SK-MEL-5 (cell line): ENCODE results near the gene CACNA2D3. TPM values are rescaled to one million over a fixed set of nuclear protein-coding genes. Genes with fewer than 3 reads are reported as not detected.

Experiments
- DNase-seq: peaks from one replicate; pipeline ENCODE4 v3.0.0-alpha.2; 2016; ENCODE audit warnings: low read depth, low spot score
- in situ Hi-C: cut with HindIII; loops from 2 replicates; pipeline ENCODE4 v1.10.0; 2016; ENCODE audit warnings: low sequenced_read_pairs, high pct_unique_total_duplicates, low pct_unique_long_range_greater_than_20kb
- total RNA-seq: library from RNA; depleted of rRNA; stranded (reverse); fragments of >200 nt; shearing (Covaris generic); gene quantifications from 2 replicates; pipeline ENCODE4 v1.2.3, GENCODE V29; 2014

Gene CACNA2D3
- total RNA-seq, 1 experiment from 2014 or later, result not detected

GRCh38 chr3:54573858-54574257 is 451.5 kb downstream of the CACNA2D3 start:
- no peak for DNase-seq

GRCh38 chr3:54574906-54575617 is 452.7 kb downstream of the CACNA2D3 start:
- in situ Hi-C loops, result no loop called here
- no peak for DNase-seq

More at GRCh38 chr3:54573858-54574257, 451.5 kb downstream of the CACNA2D3 start:
- in situ Hi-C loops, result no loop called here

GRCh38 chr3:54575618-54575960 is 453.2 kb downstream of the CACNA2D3 start:
- in situ Hi-C loops, result no loop called here

GRCh38 chr3:54577313-54577712 is 455.0 kb downstream of the CACNA2D3 start:
- no peak for DNase-seq
- in situ Hi-C loops, result no loop called here

More at GRCh38 chr3:54575618-54575960, 453.2 kb downstream of the CACNA2D3 start:
- DNase-seq, result no peak

- in situ Hi-C loops, result no loop called here
- no peak for DNase-seq
Measured at GRCh38 chr3:54578417-54578816, 456.1 kb downstream of the CACNA2D3 start.

- in situ Hi-C loops, result no loop called here
- no peak for DNase-seq
Measured at GRCh38 chr3:54580453-54580852, 458.1 kb downstream of the CACNA2D3 start.

GRCh38 chr3:54582424-54582823 is 460.1 kb downstream of the CACNA2D3 start:
- no peak for DNase-seq
- in situ Hi-C loops, result no loop called here

- in situ Hi-C loops, result no loop called here
- no peak for DNase-seq
Measured at GRCh38 chr3:54591157-54591556, 468.8 kb downstream of the CACNA2D3 start.

- in situ Hi-C loops, result no loop called here
- no peak for DNase-seq
Measured at GRCh38 chr3:54593653-54594052, 471.3 kb downstream of the CACNA2D3 start.

- DNase-seq, result no peak
- in situ Hi-C loops, result no loop called here
Measured at GRCh38 chr3:54596087-54596486, 473.7 kb downstream of the CACNA2D3 start.

- in situ Hi-C loops, result no loop called here
- no peak for DNase-seq
Measured at GRCh38 chr3:54599716-54600115, 477.4 kb downstream of the CACNA2D3 start.

- no peak for DNase-seq
Measured at GRCh38 chr3:54600441-54601204, 478.3 kb downstream of the CACNA2D3 start.

GRCh38 chr3:54604495-54604894 is 482.1 kb downstream of the CACNA2D3 start:
- DNase-seq, result no peak
- in situ Hi-C loops, result no loop called here

More at GRCh38 chr3:54600441-54601204, 478.3 kb downstream of the CACNA2D3 start:
- in situ Hi-C loops, result no loop called here

GRCh38 chr3:54608041-54608440 is 485.7 kb downstream of the CACNA2D3 start:
- in situ Hi-C loops, result no loop called here
- no peak for DNase-seq

- in situ Hi-C loops, result no loop called here
- no peak for DNase-seq
Measured at GRCh38 chr3:54619053-54619452, 496.7 kb downstream of the CACNA2D3 start.

- in situ Hi-C loops, result no loop called here
- DNase-seq, result no peak
Measured at GRCh38 chr3:54619531-54619930, 497.2 kb downstream of the CACNA2D3 start.

- DNase-seq, result no peak
Measured at GRCh38 chr3:54621184-54621583, 498.8 kb downstream of the CACNA2D3 start.

GRCh38 chr3:54622678-54623077 is 500.3 kb downstream of the CACNA2D3 start:
- no peak for DNase-seq
- in situ Hi-C loops, result no loop called here

More at GRCh38 chr3:54621184-54621583, 498.8 kb downstream of the CACNA2D3 start:
- in situ Hi-C loops, result no loop called here
